GM20000 (cell line): ENCODE data around the gene SDC3.

ENCODE experiments used
- DNase-seq: peaks from one replicate; pipeline ENCODE4 v3.0.0; 2012; ENCODE audit warnings: low spot score
- TF ChIP-seq, protein P1 (sequence below): IDR thresholded peaks from 2 replicates; pipeline ENCODE4 v1.5.1; 2012; ENCODE audit warnings: mild to moderate bottlenecking, control low read depth; ENCODE audit errors: extremely low read depth, missing control alignments

SDC3 gene

DNA sequence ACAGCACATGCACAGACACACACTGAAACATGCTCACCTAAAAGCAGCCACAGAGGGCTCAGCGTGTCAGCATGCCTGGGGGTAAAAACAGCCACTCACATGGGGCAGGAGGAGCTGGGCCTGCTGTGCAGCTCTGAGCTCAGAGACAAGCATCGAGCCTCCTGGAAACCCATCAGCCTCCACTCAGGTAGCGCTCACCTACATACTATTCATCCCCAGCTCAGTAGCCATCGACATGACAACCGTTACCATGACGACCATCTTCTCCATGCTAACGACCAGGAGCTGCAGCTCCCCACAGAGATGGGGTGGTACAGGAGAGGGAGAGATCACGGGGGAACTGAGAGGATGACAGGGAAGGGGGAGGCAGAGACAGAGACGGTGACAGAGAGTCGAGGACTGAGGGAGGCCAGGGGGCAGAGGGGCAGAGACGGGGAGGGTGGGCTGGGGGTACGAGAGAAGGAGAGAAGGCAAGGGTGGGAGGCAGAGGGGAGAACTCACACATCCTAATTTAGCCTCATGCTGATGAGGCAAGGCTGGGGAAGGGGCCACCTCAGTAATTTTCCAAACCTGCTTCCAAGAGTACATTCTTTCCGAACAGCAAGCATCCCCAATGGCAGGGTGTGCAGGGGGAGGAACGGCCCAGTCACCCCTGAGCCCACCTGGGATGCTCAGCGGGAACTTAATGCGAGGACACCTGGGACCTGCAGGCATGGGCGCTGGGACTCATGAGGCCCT lies 28.4 kb downstream of the SDC3 start:
- TF ChIP-seq, protein P1, sequence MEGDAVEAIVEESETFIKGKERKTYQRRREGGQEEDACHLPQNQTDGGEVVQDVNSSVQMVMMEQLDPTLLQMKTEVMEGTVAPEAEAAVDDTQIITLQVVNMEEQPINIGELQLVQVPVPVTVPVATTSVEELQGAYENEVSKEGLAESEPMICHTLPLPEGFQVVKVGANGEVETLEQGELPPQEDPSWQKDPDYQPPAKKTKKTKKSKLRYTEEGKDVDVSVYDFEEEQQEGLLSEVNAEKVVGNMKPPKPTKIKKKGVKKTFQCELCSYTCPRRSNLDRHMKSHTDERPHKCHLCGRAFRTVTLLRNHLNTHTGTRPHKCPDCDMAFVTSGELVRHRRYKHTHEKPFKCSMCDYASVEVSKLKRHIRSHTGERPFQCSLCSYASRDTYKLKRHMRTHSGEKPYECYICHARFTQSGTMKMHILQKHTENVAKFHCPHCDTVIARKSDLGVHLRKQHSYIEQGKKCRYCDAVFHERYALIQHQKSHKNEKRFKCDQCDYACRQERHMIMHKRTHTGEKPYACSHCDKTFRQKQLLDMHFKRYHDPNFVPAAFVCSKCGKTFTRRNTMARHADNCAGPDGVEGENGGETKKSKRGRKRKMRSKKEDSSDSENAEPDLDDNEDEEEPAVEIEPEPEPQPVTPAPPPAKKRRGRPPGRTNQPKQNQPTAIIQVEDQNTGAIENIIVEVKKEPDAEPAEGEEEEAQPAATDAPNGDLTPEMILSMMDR, result no peak
- DNase-seq, result no peak

- DNase-seq, result no peak
- TF ChIP-seq, protein P1, result no peak
Measured at GRCh38 chr1:30879126-30879786, 29.3 kb downstream of the SDC3 start.

- DNase-seq, result no peak
- TF ChIP-seq, protein P1, result no peak
Measured at GRCh38 chr1:30878559-30878958, 30.0 kb downstream of the SDC3 start.

GRCh38 chr1:30878016-30878415 lies 30.5 kb downstream of the SDC3 start:
- TF ChIP-seq, protein P1, result no peak
- DNase-seq, result no peak

DNA sequence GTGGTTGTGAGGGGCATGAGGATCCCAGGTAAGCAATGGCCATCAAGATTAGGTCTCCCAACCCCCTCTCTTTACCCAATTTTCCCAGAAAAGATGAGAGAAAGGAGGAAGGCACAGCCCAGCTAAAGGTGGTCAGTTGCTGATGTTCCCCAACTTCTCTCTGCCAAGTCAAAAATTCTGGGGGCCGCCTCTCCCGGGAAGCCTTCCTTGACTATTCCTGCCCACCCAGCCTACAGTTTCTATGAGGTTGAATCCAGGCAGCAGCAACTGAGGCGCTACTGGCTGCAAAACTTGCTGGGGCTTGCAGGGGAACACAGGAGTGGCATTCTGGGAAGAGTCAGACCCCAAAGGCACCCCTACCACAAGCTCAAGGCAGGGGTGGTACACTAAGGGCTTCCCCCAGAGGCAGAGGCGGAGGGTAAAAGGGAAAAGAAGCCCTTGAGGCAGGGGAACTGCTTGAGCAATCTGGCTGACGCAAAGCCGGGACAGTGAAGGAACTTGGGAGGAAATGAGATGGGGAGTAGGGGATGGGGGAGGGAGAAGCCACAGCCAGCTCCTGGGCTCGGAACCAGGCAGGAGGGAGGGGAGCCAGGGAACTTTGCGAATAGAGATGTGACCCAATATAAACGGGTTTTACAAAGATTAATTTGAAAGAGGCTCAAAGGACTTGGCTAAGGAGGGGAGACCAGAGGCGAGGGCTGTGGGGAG lies 31.2 kb downstream of the SDC3 start:
- DNase-seq, result no peak
- TF ChIP-seq, protein P1, result no peak

DNA sequence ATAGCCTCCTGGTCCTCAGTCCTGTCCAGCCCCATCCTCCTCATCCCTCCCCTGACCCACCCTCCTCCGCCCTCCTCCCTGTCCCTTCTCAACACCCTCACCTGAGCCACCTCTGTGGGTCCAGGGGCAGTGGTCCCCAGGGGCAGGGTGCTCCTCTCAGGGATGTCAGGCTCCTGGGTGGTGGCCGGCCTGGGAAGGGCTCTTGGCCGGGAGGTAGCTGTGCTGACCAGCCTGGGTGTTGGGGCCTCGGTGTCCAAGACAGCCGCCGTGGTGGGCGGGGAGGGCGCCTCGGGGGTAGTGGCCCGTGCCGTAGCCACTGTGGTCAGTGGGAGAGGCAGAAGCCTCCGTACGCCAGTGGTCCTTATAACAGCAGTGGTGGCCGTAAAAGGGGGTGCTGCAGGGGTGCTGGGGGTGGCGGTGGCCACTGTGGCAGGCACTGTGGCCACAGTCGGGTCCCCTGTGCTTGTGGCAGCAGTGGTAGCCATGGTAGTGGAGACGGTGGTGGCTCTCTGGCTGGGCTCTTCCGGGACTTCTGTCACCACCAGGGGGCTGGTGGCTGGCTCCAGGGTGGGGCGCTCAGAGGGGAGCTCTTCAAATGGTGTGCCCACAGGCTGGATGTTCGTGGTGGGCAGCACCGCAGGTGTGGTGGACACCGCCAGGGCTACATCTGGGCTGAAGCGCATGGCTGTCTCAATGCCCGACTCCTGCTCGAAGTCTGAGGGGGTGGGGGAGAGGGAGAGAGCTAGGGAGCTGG lies 31.9 kb downstream of the SDC3 start:
- DNase-seq, result no peak
- TF ChIP-seq, protein P1, result no peak
